ENCODE data around the gene HOXD12. TPM values are rescaled to one million over a fixed set of nuclear protein-coding genes. Genes with fewer than 3 reads are reported as not detected.

The HOXD12 gene
- total RNA-seq, 1 donor: not detected

- no peak for TF ChIP-seq CTCF (IDR thresholded peaks at IDR 0.05; ENCODE audit: insufficient read depth, low read depth, low read length)
- no peak for DNase-seq (ENCODE audit: low read depth)
- no peak overlapping the region for H3K4me3 ChIP-seq (ENCODE audit: low read depth, low read length)
Observed at GRCh38 chr2:176081376-176081836, 18.2 kb upstream of the HOXD12 start.

- DNase-seq (ENCODE audit: low read depth): no peak
- H3K4me3 ChIP-seq (ENCODE audit: low read depth, low read length): no peak overlapping the region
- TF ChIP-seq CTCF (IDR thresholded peaks at IDR 0.05; ENCODE audit: insufficient read depth, low read depth, low read length): no peak
Observed at GRCh38 chr2:176081837-176082524, 17.6 kb upstream of the HOXD12 start.

- no peak for DNase-seq (ENCODE audit: low read depth)
- no peak for TF ChIP-seq CTCF (IDR thresholded peaks at IDR 0.05; ENCODE audit: insufficient read depth, low read depth, low read length)
- H3K4me3 ChIP-seq (ENCODE audit: low read depth, low read length): no peak overlapping the region
Observed at GRCh38 chr2:176082525-176082823, 17.1 kb upstream of the HOXD12 start.

GRCh38 chr2:176082824-176083751 is 16.5 kb upstream of the HOXD12 start:
- TF ChIP-seq CTCF (IDR thresholded peaks at IDR 0.05; ENCODE audit: insufficient read depth, low read depth, low read length): no peak
- no peak for DNase-seq (ENCODE audit: low read depth)
- no peak overlapping the region for H3K4me3 ChIP-seq (ENCODE audit: low read depth, low read length)

- TF ChIP-seq CTCF (IDR thresholded peaks at IDR 0.05; ENCODE audit: insufficient read depth, low read depth, low read length): no peak
- DNase-seq (ENCODE audit: low read depth): no peak
- H3K4me3 ChIP-seq (ENCODE audit: low read depth, low read length): no peak within 1 kb of the TSS
Observed at GRCh38 chr2:176083796-176084261, 15.8 kb upstream of the HOXD12 start, which contains the start of gene EVX2. Gene EVX2, minus strand, starts transcription at chr2:176083962. Its CDS starts 186 bp downstream, at chr2:176083776.

GRCh38 chr2:176084611-176085119 is 14.9 kb upstream of the HOXD12 start:
- no peak for TF ChIP-seq CTCF (IDR thresholded peaks at IDR 0.05; ENCODE audit: insufficient read depth, low read depth, low read length)
- no peak for DNase-seq (ENCODE audit: low read depth)
- no peak overlapping the region for H3K4me3 ChIP-seq (ENCODE audit: low read depth, low read length)

Measured in fibroblast of villous mesenchyme (primary cell).